ENCODE data around the gene UNC119.

DNA sequence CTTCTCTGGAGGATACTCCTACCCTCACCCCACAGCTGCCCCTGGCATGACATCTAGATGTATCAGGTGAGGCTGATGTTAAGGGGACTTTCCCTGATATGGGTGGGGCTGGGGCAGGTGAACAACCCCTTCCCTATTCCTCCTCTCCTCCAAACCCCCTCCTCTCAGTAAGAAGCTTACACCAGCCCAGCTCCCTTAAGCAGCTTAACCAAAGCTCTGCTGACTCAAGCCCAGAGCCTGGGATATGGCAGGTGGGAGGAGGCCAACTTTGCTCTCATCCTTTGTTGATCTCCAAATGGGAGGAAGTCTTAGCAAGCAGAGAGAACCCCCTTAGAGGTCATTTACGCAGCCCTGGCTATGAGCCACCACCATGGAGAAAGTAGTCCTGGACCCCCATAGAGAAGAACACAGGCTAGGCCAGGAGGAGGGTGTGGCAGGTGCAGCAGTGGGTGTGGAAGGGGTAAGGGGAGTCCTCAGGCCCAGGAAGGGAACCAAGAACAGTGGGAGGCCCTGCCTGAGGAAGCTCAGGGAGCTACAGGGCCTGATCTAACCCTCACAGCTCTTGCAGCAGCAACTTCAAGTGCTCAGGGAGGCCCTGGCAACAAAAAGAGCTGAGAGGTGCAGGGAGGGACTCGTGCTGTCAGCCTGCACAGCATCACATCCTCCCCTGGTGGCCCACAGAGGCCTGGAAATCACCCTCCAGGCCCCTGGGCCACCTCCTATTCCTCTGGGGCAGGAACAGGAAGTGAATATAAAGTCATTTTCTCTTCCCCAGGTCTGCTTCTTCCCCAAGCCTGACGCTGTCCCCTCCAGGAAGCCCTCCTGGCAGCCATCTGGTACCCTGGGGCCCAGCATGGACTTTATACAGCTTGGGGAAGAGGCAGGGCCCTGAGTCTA lies 2.9 kb downstream of the UNC119 start:
- TF ChIP-seq, protein P1, sequence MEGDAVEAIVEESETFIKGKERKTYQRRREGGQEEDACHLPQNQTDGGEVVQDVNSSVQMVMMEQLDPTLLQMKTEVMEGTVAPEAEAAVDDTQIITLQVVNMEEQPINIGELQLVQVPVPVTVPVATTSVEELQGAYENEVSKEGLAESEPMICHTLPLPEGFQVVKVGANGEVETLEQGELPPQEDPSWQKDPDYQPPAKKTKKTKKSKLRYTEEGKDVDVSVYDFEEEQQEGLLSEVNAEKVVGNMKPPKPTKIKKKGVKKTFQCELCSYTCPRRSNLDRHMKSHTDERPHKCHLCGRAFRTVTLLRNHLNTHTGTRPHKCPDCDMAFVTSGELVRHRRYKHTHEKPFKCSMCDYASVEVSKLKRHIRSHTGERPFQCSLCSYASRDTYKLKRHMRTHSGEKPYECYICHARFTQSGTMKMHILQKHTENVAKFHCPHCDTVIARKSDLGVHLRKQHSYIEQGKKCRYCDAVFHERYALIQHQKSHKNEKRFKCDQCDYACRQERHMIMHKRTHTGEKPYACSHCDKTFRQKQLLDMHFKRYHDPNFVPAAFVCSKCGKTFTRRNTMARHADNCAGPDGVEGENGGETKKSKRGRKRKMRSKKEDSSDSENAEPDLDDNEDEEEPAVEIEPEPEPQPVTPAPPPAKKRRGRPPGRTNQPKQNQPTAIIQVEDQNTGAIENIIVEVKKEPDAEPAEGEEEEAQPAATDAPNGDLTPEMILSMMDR (IDR thresholded peaks at IDR 0.05), result no peak
- TF ChIP-seq POLR2A (IDR thresholded peaks at IDR 0.05), result no peak

Data from stomach (tissue), 4 donors.